Ascending aorta (tissue), 2 donors: ENCODE data around the gene CMTM2. TPM values are rescaled to one million over a fixed set of nuclear protein-coding genes. Genes with fewer than 3 reads are reported as not detected.

Source experiments
- DNase-seq, 2 donors: peaks; one replicate each; pipeline ENCODE4 v3.0.0-alpha.2; 2019; ENCODE audit warnings: low spot score in 2 of 2
- H3K27ac ChIP-seq, 2 donors: fragments of 200-600 bp; sonication (generic); one replicate each; pipeline ENCODE4 v1.5.1; 2016 to 2017; ENCODE audit warnings: mild to moderate bottlenecking in 1 of 2
- H3K27me3 ChIP-seq: fragments of 200-600 bp; sonication (generic); one replicate; pipeline ENCODE4 v1.5.1; 2017
- H3K36me3 ChIP-seq, 2 donors: fragments of 200-600 bp; sonication (generic); one replicate each; pipeline ENCODE4 v1.5.1; 2016
- H3K4me1 ChIP-seq, 2 donors: fragments of 200-600 bp; sonication (generic); one replicate each; pipeline ENCODE4 v1.5.1; 2016 to 2017; ENCODE audit warnings: mild to moderate bottlenecking in 1 of 2
- H3K4me3 ChIP-seq, 2 donors: fragments of 200-600 bp; sonication (generic); one replicate each; pipeline ENCODE4 v1.5.1; 2016 to 2017; ENCODE audit warnings: mild to moderate bottlenecking in 1 of 2
- H3K9me3 ChIP-seq, 2 donors: fragments of 200-600 bp; sonication (generic); one replicate each; pipeline ENCODE4 v1.5.1; 2016
- CTCF ChIP-seq, 3 experiments: fragments of 200-600 bp in 2 of 3; fragments of 450-650 bp in 1 of 3; sonication (generic) in 2 of 3; IDR thresholded peaks; one replicate each; pipeline ENCODE4 v1.5.1; 2016 to 2019; ENCODE audit warnings: antibody characterized with exemption in 3 of 3, mild to moderate bottlenecking in 1 of 3, moderate library complexity in 1 of 3
- intact Hi-C: fragments of 100-400 bp; cut with DNase I; formaldehyde crosslinking; loops from one replicate; pipeline ENCODE4 v1.15.1; 2023
- total RNA-seq: library from RNA; depleted of rRNA; stranded (reverse); fragments of >200 nt; gene quantifications from one replicate; pipeline ENCODE4 v1.1.0, GENCODE V29; 2016

Gene CMTM2
- total RNA-seq, 1 donor from 2014 or later, result not detected

DNA sequence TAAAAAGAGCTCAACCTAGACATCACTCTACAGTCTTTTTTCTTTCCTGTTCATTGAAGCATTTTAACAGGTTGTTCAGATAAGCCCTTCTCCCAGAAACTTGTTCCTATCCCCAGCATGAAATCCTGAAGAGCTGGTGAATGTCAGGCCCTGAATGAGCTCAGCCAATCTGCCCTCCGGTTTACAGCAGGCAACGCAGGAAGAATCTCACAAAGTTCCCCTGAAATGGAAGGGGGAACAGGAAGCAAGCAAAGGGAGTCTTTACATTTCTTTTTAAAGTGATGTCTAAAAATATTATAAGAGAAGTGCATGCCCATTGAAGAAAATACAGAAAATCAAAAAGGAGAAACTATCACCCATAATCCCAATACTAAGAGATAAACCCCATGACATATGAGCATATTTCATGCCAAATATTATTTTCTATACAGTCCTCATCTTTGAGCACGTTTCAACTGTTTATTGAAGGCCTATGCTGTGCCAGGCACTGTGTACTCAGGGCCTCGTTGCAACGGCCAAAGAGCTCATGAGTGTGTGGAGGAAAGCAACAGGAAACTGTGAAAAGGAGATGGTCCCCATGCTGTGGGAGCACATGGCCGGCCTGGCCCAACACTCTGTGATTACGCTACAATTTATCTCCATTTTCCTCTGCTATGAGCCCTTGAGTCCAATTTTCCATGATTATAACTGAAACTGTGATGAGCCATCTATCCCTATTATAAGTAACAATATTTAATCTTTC lies 35.1 kb upstream of the CMTM2 start:
- Histone ChIP-seq H3K27ac (peak overlapping the region in 1 of 2 donors; percentile 12), H3K4me3 (no peak overlapping the region), H3K36me3 (peaks cover 24 to 39% of the 10 kb centered on the region in 2 donors), H3K27me3 (no peaks in the 10 kb centered on the region), H3K4me1 (peaks cover 0 to 11% of the 10 kb centered on the region in 2 donors), H3K9me3 (no peaks in the 10 kb centered on the region)
- no peak for TF ChIP-seq CTCF (IDR thresholded peaks at IDR 0.05)
- intact Hi-C loops, result no loop called here
- no peak for DNase-seq

DNA sequence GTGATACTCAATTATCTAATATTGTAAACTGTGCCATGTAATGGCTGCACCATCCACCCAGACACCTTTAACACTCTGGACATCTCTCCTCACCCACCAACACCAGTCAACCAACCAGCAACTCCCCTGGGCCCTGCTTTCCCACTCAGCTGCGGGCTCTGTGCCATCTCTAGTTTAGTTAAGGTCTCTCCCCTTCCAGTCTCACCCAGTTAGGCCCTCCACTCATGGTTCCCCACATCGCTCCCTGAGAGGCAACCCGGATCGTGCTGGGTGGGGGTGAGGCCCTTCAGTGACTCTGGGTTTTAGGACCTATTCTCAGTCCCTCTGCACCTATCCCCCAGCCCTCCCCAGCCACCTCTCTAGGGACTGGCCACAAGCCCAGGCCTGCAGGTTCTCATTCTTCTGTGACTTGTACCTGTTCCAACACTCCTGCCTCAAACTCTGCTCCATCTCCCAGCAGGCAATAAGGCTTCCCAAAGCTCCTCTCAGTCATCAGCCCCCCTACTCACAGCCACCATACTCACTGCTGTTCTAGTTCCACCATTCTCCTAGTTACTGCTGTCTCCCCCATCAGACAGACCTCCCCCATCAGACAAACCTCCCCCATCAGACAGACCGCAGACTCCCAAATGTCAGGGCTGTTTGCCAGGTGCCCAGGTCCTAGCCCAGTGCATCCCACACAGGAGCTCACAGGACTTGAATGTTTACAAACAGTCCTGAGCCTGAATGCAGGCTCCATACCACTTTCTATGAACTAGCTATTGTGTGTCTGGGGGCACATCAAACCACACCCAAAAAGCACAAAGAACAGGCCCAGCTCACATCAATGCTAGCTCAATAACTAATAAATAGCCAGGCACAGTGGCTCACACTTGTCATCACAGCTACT lies 31.9 kb upstream of the CMTM2 start:
- H3K9me3 ChIP-seq, result no peaks in the 10 kb centered on the region

DNA sequence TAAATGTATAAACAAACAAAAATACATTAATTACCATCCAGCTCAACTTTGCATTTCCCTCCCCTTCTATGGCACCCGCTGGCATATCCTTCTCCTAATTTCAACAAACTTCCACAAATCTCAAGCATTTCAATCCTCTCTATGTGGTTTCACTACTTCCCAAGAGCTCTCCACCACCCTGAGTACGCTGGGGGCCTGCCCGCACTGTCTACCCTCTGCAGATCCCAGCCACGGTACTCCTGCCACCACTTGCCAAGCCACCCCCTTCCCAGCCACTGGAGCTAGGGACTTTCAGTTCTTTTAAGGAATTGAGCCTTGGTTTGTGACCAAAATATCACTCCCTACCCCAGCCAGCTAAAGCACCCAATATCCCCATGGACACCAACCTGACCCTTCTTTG lies 31.2 kb upstream of the CMTM2 start:
- peaks cover 5 to 20% of the 10 kb centered on the region in 2 donors for H3K36me3 ChIP-seq
- peak overlapping the region; percentile 94 to 99 for H3K27ac ChIP-seq
- intact Hi-C loops, result loop anchor here (2.0 kb wide), 2 partner anchors 57 to 69 kb away; partner anchors contain the start of gene CMTM3
- DNase-seq, result peak in 1 of 2 donors; percentile 65
- peaks cover 11 to 23% of the 10 kb centered on the region in 2 donors for H3K4me1 ChIP-seq
- no peak for TF ChIP-seq CTCF (IDR thresholded peaks at IDR 0.05)
- peak overlapping the region in 1 of 2 donors; percentile 98 for H3K4me3 ChIP-seq
- no peaks in the 10 kb centered on the region for H3K9me3 ChIP-seq
- no peaks in the 10 kb centered on the region for H3K27me3 ChIP-seq

More for the DNA sequence above, 31.9 kb upstream of the CMTM2 start:
- peak in 1 of 2 donors; percentile 57 for DNase-seq
- Histone ChIP-seq H3K4me3 (no peak overlapping the region), H3K36me3 (peaks cover 5 to 20% of the 10 kb centered on the region in 2 donors), H3K27me3 (no peaks in the 10 kb centered on the region), H3K27ac (peak overlapping the region; percentile 94 to 99), H3K4me1 (peaks cover 11 to 20% of the 10 kb centered on the region in 2 donors)
- intact Hi-C loops, result no loop called here
- TF ChIP-seq CTCF (IDR thresholded peaks at IDR 0.05), result no peak

DNA sequence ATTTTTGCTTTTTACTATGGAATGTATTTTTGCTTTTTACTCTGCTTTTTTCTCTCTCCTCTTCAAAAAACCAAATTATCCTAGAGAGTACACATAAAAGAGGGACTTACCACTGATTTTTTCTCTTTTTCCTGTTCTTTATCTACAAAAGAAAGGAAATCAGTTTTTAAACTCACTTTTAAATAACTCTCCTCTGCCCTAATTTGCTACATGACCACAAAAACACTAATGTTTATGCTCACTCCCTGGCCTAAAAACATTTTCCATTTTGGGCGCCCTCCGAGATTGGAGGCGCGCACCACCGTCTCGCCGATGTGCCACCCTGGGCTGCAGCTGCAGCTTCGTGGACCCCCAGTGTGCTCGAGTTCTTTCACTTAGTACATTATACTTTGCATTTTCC lies 30.4 kb upstream of the CMTM2 start:
- H3K36me3 ChIP-seq, result peaks cover 0 to 12% of the 10 kb centered on the region in 2 donors
- H3K27me3 ChIP-seq, result no peaks in the 10 kb centered on the region
- peaks cover 11 to 24% of the 10 kb centered on the region in 2 donors for H3K4me1 ChIP-seq
- peak overlapping the region; percentile 90 to 98 for H3K4me3 ChIP-seq
- H3K9me3 ChIP-seq, result no peaks in the 10 kb centered on the region
- peak overlapping the region; percentile 94 to 99 for H3K27ac ChIP-seq
- TF ChIP-seq CTCF (IDR thresholded peaks at IDR 0.05), result no peak
- intact Hi-C loops, result loop anchor here (2.0 kb wide), 2 partner anchors 56 to 70 kb away; partner anchors contain the start of gene CMTM3
- no peak for DNase-seq

GRCh38 chr16:66549284-66550131 lies 29.8 kb upstream of the CMTM2 start, which contains the start of gene TK2:
Gene TK2, minus strand, starts transcription at chr16:66550122. Its CDS starts 61 bp downstream, at chr16:66550061.
- peaks cover 11 to 24% of the 10 kb centered on the region in 2 donors for H3K4me1 ChIP-seq
- H3K27me3 ChIP-seq, result no peaks in the 10 kb centered on the region

More at GRCh38 chr16:66549284-66550131, 29.8 kb upstream of the CMTM2 start, which contains the start of gene TK2:
- Histone ChIP-seq H3K27ac (peak within 1 kb of the TSS; percentile 94 to 99), H3K4me3 (peak within 1 kb of the TSS; percentile 90 to 98), H3K36me3 (peaks cover 0 to 6% of the 10 kb centered on the region in 2 donors), H3K9me3 (no peaks in the 10 kb centered on the region)
- peak in 1 of 2 donors; percentile 85 for DNase-seq
- intact Hi-C loops, result loop anchor here (1.0 to 2.0 kb wide), 3 partner anchors 32 to 71 kb away; partner anchors contain the start of gene CMTM3
- TF ChIP-seq CTCF (IDR thresholded peaks at IDR 0.05), result peak in 2 of 3 experiments; percentile 15 to 25
